Fibroblast of the aortic adventitia (primary cell): ENCODE results near the gene NFIX. TPM values are rescaled to one million over a fixed set of nuclear protein-coding genes. Genes with fewer than 3 reads are reported as not detected.

Source experiments
- DNase-seq: peaks from one replicate; pipeline ENCODE4 v3.0.0-alpha.2; 2010; ENCODE audit warnings: low read depth
- H3K4me3 ChIP-seq: 2 replicates; pipeline ENCODE4 v1.5.1; 2011; ENCODE audit warnings: low read depth, mild to moderate bottlenecking, control low read depth, low read length, moderate library complexity
- total RNA-seq: library from RNA; depleted of rRNA; stranded (reverse); fragments of >200 nt; gene quantifications from 2 replicates; pipeline ENCODE4 v1.2.3, GENCODE V29; 2012; ENCODE audit warnings: low replicate concordance
- TF ChIP-seq, protein P1 (sequence below): IDR thresholded peaks from 2 replicates; pipeline ENCODE4 v1.5.1; 2011; ENCODE audit warnings: mild to moderate bottlenecking, low read length, control low read depth, inconsistent platforms; ENCODE audit not compliant: insufficient read depth

Gene NFIX
- total RNA-seq, 1 donor, result 160 TPM

- TF ChIP-seq, protein P1, sequence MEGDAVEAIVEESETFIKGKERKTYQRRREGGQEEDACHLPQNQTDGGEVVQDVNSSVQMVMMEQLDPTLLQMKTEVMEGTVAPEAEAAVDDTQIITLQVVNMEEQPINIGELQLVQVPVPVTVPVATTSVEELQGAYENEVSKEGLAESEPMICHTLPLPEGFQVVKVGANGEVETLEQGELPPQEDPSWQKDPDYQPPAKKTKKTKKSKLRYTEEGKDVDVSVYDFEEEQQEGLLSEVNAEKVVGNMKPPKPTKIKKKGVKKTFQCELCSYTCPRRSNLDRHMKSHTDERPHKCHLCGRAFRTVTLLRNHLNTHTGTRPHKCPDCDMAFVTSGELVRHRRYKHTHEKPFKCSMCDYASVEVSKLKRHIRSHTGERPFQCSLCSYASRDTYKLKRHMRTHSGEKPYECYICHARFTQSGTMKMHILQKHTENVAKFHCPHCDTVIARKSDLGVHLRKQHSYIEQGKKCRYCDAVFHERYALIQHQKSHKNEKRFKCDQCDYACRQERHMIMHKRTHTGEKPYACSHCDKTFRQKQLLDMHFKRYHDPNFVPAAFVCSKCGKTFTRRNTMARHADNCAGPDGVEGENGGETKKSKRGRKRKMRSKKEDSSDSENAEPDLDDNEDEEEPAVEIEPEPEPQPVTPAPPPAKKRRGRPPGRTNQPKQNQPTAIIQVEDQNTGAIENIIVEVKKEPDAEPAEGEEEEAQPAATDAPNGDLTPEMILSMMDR, result no peak
- peak; percentile 46 for DNase-seq
- H3K4me3 ChIP-seq, result peak overlapping the region; percentile 93
These were observed 3.0 kb downstream of the NFIX start for GRCh38 chr19:12997967-12998940.

DNA sequence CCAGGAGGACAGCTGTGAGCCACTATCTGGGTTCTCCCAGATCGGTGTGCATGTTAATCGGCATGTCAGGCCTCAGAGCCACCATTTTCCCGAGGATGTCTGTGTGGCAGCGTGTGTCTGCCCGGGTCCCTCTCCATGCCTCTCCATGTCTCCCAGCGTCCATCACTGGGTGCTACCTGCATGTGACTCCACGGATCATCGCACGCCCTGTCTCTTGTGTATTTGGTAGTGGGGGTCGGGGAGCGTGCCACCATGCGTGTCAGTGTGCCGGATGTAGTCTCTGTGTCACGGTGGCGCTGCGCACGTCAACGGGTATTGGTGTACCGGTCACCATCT lies 5.9 kb downstream of the NFIX start:
- TF ChIP-seq, protein P1, result no peak
- DNase-seq, result no peak
- peak overlapping the region; percentile 56 for H3K4me3 ChIP-seq

DNA sequence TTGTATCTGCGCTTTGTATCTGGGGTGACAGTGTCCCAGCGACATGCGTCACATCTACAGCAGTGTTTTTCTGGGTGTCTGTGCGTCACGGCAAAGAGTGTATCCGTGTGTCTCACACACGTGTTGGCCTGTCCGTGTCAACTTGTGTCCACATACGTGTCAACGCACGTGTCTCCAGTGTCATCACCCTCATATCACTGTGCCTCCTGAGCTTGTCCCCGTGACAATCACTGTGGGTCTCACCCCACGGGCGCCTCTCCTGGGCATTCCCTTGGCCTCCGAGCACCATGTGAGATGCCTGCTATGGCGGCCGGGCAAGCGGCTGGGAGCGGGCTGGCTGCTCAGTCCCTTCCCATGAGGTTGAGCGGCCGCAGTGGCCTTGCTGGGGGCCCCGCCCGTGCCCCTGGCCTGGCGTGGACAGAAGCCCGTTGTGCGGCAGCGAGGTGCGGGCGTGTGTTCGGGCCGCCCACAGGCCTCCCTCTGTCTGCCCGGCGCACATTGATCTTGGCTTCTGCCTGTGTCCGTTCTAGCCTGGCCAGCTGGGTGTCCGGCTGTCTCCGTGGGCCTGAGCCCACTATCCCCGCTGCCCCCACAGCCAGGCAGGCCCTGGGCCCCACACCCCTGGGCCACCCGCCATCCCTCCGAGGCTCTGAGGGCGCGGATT lies 6.4 kb downstream of the NFIX start:
- H3K4me3 ChIP-seq, result peak overlapping the region; percentile 56
- TF ChIP-seq, protein P1, result no peak
- no peak for DNase-seq

GRCh38 chr19:13002166-13002898 lies 7.1 kb downstream of the NFIX start:
- TF ChIP-seq, protein P1, result peak; percentile 1
- peak overlapping the region; percentile 56 for H3K4me3 ChIP-seq
- DNase-seq, result peak; percentile 87

DNA sequence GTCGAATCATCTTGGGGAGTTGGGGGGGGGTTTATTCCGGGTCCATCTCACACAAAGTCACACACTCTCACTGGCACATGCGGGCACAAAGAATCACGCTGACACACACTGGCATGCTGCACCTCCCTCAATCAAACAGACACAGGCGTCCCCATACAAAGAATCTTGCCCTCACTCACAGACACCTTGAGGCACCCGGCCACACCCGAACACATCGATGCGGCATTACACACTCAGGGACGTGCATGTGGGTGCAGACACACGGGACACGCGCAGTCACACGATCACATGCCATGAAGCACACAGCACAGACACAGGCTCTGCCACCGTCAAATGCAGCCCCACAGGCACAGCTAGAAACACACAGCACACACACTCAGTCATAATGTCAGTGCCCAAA lies 7.8 kb downstream of the NFIX start:
- no peak overlapping the region for H3K4me3 ChIP-seq
- no peak for DNase-seq
- TF ChIP-seq, protein P1, result no peak

DNA sequence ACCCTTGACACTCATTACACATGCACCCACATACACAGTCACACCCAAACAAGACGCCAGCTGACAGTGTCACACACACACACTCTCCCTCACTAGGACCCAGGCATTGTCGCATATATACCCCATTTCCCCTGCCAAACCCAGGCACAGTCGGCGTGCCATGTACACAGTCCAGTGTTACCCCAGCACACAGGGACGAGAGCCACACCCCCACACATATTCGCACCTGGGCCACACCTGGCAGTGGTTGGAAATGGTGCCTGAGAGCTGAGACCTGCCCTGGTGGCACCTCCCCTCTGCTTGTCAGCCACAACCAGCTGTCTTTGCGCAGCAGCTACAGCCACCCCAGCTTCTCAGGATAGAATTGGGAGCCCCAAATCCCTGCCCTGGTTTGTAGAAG lies 9.0 kb downstream of the NFIX start:
- TF ChIP-seq, protein P1, result no peak
- H3K4me3 ChIP-seq, result no peak overlapping the region
- DNase-seq, result no peak
